HepG2 (cell line): Measurements from ENCODE around the gene TCF7L2. TPM values are rescaled to one million over a fixed set of nuclear protein-coding genes. Genes with fewer than 3 reads are reported as not detected.

Experiments
- FOSL1 ChIP-seq: sonication (generic); formaldehyde crosslinking; IDR thresholded peaks from 2 replicates; pipeline ENCODE4 v1.9.0; 2021; ENCODE audit warnings: missing genetic modification reagents, borderline replicate concordance
- HNF4A ChIP-seq: sonication (generic); formaldehyde crosslinking; IDR thresholded peaks from 2 replicates; pipeline ENCODE4 v1.4.0; 2020; ENCODE audit warnings: missing genetic modification reagents
- HNRNPLL ChIP-seq: fragments of 200-400 bp; formaldehyde crosslinking; IDR thresholded peaks from 2 replicates; pipeline ENCODE4 v1.6.1; 2017; ENCODE audit warnings: mild to moderate bottlenecking, low read depth, low read length; ENCODE audit not compliant: poor library complexity, severe bottlenecking
- KLF9 ChIP-seq: IDR thresholded peaks from 2 replicates; pipeline ENCODE4 v1.6.1; 2016; ENCODE audit warnings: low read depth
- NAIF1 ChIP-seq: sonication (generic); formaldehyde crosslinking; IDR thresholded peaks from 2 replicates; pipeline ENCODE4 v1.5.0; 2020; ENCODE audit warnings: mild to moderate bottlenecking, missing genetic modification reagents, borderline replicate concordance
- PHF8 ChIP-seq: sonication (generic); formaldehyde crosslinking; IDR thresholded peaks from 2 replicates; pipeline ENCODE4 v1.5.0; 2020; ENCODE audit warnings: missing genetic modification reagents
- SMAD9 ChIP-seq: sonication (generic); formaldehyde crosslinking; IDR thresholded peaks from 2 replicates; pipeline ENCODE4 v1.5.1; 2020; ENCODE audit warnings: mild to moderate bottlenecking, missing genetic modification reagents
- SPEN ChIP-seq: sonication (generic); formaldehyde crosslinking; IDR thresholded peaks from 2 replicates; pipeline ENCODE4 v1.5.1; 2020; ENCODE audit warnings: low read depth, mild to moderate bottlenecking, missing genetic modification reagents
- STAG1 ChIP-seq: sonication (generic); formaldehyde crosslinking; IDR thresholded peaks from 2 replicates; pipeline ENCODE4 v1.4.0; 2020; ENCODE audit warnings: missing genetic modification reagents
- TBX3 ChIP-seq: fragments of 450-650 bp; IDR thresholded peaks from 2 replicates; pipeline ENCODE4 v1.6.1; 2017; ENCODE audit warnings: antibody characterized with exemption, mild to moderate bottlenecking, inconsistent platforms, borderline replicate concordance
- TOPORS ChIP-seq: sonication (generic); formaldehyde crosslinking; IDR thresholded peaks from 2 replicates; pipeline ENCODE4 v1.8.0; 2023; ENCODE audit warnings: mild to moderate bottlenecking, missing genetic modification reagents
- ZFP1 ChIP-seq: IDR thresholded peaks from 2 replicates; pipeline ENCODE4 v1.6.1; 2016
- ZNF143 ChIP-seq: sonication (generic); formaldehyde crosslinking; IDR thresholded peaks from 2 replicates; pipeline ENCODE4 v1.4.0; 2020; ENCODE audit warnings: missing genetic modification reagents
- ZNF335 ChIP-seq: sonication (generic); formaldehyde crosslinking; IDR thresholded peaks from 2 replicates; pipeline ENCODE4 v1.4.0; 2020; ENCODE audit warnings: missing genetic modification reagents
- ZNF337 ChIP-seq: sonication (generic); formaldehyde crosslinking; IDR thresholded peaks from 2 replicates; pipeline ENCODE4 v1.5.1; 2020; ENCODE audit warnings: missing genetic modification reagents, low read depth, mild to moderate bottlenecking, borderline replicate concordance
- ZNF589 ChIP-seq: sonication (generic); formaldehyde crosslinking; conservative IDR thresholded peaks from 2 replicates; pipeline ENCODE4 v1.8.0; 2022; ENCODE audit warnings: mild to moderate bottlenecking, moderate library complexity, missing genetic modification reagents
- ZNF766 ChIP-seq: sonication (generic); formaldehyde crosslinking; IDR thresholded peaks from 2 replicates; pipeline ENCODE4 v1.5.0; 2020; ENCODE audit warnings: missing genetic modification reagents, borderline replicate concordance
- ZNF782 ChIP-seq: sonication (generic); formaldehyde crosslinking; IDR thresholded peaks from 2 replicates; pipeline ENCODE4 v1.4.0; 2020; ENCODE audit warnings: missing genetic modification reagents, mild to moderate bottlenecking, borderline replicate concordance
- polyA plus RNA-seq, 8 experiments: library from polyadenylated mRNA; depleted of rRNA in 3 of 8; stranded (reverse) in 7 of 8; unstranded in 1 of 8; fragments of >200 nt; fragmentation: Illumina TruSeq in 4 of 8; extraction: Trizol in 4 of 8; gene quantifications; 2 replicates each; pipeline versions ENCODE4 v1.2.1 to v1.2.3, GENCODE V29; 2011 to 2016; ENCODE audit warnings: low read depth in 4 of 8, missing spikeins in 1 of 8, mixed read lengths in 1 of 8; ENCODE audit not compliant: insufficient read depth in 1 of 8
- total RNA-seq, 5 experiments: library from RNA; depleted of rRNA; stranded (reverse); fragments of >200 nt; fragmentation: Illumina TruSeq; extraction: Trizol; gene quantifications; 2 replicates each; pipeline ENCODE4 v1.2.3, GENCODE V29; 2016; ENCODE audit warnings: low read depth in 1 of 5
- TF ChIP-seq, protein P1 (sequence below): sonication (generic); formaldehyde crosslinking; IDR thresholded peaks from 2 replicates; pipeline ENCODE4 v1.5.1; 2020; ENCODE audit warnings: missing genetic modification reagents, mild to moderate bottlenecking, borderline replicate concordance
- TF ChIP-seq, protein P2 (sequence below): sonication (generic); formaldehyde crosslinking; IDR thresholded peaks from 2 replicates; pipeline ENCODE4 v1.8.1; 2023; ENCODE audit warnings: mild to moderate bottlenecking, moderate library complexity, missing genetic modification reagents
- TF ChIP-seq, protein P3 (sequence below): sonication (generic); formaldehyde crosslinking; IDR thresholded peaks from 2 replicates; pipeline ENCODE4 v1.4.0; 2020; ENCODE audit warnings: mild to moderate bottlenecking, missing genetic modification reagents, borderline replicate concordance
- TF ChIP-seq, protein P4 (sequence below): sonication (generic); formaldehyde crosslinking; IDR thresholded peaks from 2 replicates; pipeline ENCODE4 v1.8.0; 2022; ENCODE audit warnings: mild to moderate bottlenecking, missing genetic modification reagents; ENCODE audit not compliant: insufficient replicate concordance
- TF ChIP-seq, protein P5 (sequence below): sonication (generic); formaldehyde crosslinking; IDR thresholded peaks from 2 replicates; pipeline ENCODE4 v1.5.0; 2020; ENCODE audit warnings: mild to moderate bottlenecking, missing genetic modification reagents, moderate library complexity

TCF7L2 gene
- total and polyA plus RNA-seq, 2 of the 13 experiments (the other 11 are each of a cell fraction or from before 2014, with no cell fraction given): 3.9 to 13.7 TPM

DNA sequence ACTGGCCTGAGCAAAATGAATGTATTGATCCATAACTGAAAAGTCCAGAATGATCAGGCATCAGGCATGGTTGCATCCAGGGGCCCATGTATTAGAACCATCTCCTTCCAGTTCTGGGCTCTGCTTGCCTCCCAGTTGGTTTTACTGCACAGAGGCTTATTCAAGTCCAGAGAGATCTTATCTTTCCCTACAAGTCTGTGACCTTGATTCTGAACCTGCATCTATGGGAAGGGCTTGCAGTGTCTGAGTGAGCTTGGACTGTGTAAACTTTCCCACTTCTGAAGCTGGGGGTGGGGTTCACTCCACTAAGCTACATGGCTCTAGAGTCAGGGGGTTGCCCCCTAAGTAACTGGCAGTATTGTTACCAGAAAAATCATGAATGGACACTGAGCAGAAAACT, 136.2 kb downstream of the TCF7L2 start (continued):
- no peak for TF ChIP-seq HNRNPLL
- no peak for TF ChIP-seq ZNF782
- no peak for TF ChIP-seq KLF9
- peak; percentile 14 for TF ChIP-seq STAG1 (CRISPR knock-in tag)
- TF ChIP-seq PHF8 (CRISPR knock-in tag): no peak
- TF ChIP-seq SPEN (CRISPR knock-in tag): no peak
- TF ChIP-seq, protein P1, sequence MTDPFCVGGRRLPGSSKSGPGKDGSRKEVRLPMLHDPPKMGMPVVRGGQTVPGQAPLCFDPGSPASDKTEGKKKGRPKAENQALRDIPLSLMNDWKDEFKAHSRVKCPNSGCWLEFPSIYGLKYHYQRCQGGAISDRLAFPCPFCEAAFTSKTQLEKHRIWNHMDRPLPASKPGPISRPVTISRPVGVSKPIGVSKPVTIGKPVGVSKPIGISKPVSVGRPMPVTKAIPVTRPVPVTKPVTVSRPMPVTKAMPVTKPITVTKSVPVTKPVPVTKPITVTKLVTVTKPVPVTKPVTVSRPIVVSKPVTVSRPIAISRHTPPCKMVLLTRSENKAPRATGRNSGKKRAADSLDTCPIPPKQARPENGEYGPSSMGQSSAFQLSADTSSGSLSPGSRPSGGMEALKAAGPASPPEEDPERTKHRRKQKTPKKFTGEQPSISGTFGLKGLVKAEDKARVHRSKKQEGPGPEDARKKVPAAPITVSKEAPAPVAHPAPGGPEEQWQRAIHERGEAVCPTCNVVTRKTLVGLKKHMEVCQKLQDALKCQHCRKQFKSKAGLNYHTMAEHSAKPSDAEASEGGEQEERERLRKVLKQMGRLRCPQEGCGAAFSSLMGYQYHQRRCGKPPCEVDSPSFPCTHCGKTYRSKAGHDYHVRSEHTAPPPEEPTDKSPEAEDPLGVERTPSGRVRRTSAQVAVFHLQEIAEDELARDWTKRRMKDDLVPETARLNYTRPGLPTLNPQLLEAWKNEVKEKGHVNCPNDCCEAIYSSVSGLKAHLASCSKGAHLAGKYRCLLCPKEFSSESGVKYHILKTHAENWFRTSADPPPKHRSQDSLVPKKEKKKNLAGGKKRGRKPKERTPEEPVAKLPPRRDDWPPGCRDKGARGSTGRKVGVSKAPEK (CRISPR knock-in tag): no peak
- no peak for TF ChIP-seq ZNF143
- TF ChIP-seq, protein P2, sequence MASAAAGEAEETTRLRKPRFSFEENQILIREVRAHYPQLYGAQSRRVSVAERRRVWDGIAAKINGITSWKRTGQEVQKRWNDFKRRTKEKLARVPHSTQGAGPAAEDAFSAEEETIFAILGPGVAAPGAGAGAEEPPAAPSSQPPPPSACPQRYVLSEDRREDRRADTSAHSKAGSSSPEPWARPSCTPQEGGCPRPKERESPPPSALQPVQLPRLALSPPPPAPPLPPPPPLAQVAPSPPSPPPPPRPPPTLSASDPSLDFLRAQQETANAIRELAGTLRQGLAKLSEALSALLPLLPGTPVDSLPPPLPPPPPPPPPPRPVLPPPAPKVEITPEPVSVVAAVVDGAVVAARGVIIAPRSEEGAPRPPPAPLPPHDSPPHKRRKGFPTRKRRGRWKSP (CRISPR knock-in tag): no peak
- TF ChIP-seq, protein P3, sequence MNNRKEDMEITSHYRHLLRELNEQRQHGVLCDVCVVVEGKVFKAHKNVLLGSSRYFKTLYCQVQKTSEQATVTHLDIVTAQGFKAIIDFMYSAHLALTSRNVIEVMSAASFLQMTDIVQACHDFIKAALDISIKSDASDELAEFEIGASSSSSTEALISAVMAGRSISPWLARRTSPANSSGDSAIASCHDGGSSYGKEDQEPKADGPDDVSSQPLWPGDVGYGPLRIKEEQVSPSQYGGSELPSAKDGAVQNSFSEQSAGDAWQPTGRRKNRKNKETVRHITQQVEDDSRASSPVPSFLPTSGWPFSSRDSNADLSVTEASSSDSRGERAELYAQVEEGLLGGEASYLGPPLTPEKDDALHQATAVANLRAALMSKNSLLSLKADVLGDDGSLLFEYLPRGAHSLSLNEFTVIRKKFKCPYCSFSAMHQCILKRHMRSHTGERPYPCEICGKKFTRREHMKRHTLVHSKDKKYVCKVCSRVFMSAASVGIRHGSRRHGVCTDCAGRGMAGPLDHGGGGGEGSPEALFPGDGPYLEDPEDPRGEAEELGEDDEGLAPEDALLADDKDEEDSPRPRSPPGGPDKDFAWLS (CRISPR knock-in tag): no peak
- no peak for TF ChIP-seq NAIF1 (CRISPR knock-in tag)
- 0 out of 2 replicates have a peak, but pooled peaks have one; percentile 64 for TF ChIP-seq ZFP1 (CRISPR knock-in tag)
- TF ChIP-seq HNF4A (CRISPR knock-in tag): peak; percentile 56
- TF ChIP-seq, protein P4, sequence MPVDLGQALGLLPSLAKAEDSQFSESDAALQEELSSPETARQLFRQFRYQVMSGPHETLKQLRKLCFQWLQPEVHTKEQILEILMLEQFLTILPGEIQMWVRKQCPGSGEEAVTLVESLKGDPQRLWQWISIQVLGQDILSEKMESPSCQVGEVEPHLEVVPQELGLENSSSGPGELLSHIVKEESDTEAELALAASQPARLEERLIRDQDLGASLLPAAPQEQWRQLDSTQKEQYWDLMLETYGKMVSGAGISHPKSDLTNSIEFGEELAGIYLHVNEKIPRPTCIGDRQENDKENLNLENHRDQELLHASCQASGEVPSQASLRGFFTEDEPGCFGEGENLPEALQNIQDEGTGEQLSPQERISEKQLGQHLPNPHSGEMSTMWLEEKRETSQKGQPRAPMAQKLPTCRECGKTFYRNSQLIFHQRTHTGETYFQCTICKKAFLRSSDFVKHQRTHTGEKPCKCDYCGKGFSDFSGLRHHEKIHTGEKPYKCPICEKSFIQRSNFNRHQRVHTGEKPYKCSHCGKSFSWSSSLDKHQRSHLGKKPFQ (CRISPR knock-in tag): no peak
- TF ChIP-seq ZNF335 (CRISPR knock-in tag): no peak
- no peak for TF ChIP-seq TBX3
- TF ChIP-seq, protein P5, sequence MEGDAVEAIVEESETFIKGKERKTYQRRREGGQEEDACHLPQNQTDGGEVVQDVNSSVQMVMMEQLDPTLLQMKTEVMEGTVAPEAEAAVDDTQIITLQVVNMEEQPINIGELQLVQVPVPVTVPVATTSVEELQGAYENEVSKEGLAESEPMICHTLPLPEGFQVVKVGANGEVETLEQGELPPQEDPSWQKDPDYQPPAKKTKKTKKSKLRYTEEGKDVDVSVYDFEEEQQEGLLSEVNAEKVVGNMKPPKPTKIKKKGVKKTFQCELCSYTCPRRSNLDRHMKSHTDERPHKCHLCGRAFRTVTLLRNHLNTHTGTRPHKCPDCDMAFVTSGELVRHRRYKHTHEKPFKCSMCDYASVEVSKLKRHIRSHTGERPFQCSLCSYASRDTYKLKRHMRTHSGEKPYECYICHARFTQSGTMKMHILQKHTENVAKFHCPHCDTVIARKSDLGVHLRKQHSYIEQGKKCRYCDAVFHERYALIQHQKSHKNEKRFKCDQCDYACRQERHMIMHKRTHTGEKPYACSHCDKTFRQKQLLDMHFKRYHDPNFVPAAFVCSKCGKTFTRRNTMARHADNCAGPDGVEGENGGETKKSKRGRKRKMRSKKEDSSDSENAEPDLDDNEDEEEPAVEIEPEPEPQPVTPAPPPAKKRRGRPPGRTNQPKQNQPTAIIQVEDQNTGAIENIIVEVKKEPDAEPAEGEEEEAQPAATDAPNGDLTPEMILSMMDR (CRISPR knock-in tag): no peak
- peak; percentile 32; the same call in 1 of the 2 replicates for TF ChIP-seq FOSL1 (CRISPR knock-in tag)
- TF ChIP-seq ZNF766 (CRISPR knock-in tag): no peak
- TF ChIP-seq ZNF589: no peak
- no peak for TF ChIP-seq ZNF337 (CRISPR knock-in tag)
- no peak for TF ChIP-seq SMAD9
- no peak for TF ChIP-seq TOPORS (CRISPR knock-in tag)
